COR-L47 (cell line): ENCODE data around the gene GALNT8.
"Not testable (repeated sequence)": the region's sequence is repeated elsewhere in the genome, so short reads cannot be mapped to it uniquely, and the experiment has no call there.

Source experiments
- DNase-seq: peaks from one replicate; lab custom pipeline; 2025; lab: John Stamatoyannopoulos, UW

Gene GALNT8

DNA sequence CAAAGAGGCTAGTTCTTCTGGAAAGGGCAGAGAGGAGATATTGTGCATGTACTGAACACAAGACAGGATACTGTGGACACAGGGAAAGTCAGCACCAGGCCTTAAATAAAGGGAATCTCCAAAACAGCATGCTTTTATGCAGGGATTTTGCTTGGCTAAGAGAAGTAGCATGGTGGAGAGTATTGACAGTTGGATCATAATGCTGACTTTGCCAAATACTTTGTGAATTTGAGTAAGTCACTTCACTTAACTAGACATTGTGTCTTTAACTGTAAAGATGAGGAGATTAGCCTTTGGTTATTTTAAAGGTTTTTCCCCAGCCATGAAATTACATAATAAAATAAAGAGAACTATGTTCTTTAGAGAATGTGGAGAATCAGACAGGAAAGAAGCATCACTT is 24.5 kb downstream of the GALNT8 start:
- DNase-seq, result no peak

DNA sequence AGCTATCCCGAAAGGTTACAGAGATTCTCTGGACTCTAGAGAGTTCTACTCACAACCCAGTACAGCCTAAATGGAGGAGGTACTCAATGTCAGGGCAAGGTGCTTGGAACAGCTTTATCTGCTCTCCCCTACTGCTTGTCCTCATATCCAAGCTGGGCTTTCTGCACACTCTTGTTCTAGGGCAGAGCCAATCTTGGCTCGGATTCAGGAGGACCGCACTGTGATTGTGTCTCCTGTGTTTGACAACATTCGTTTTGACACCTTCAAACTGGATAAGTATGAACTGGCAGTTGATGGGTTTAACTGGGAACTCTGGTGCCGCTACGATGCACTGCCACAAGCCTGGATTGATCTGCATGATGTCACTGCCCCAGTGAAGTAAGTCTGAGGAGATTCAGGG is 25.0 kb downstream of the GALNT8 start:
- no peak for DNase-seq

GRCh38 chr12:4751654-4752053 is 31.5 kb downstream of the GALNT8 start:
- DNase-seq, result not testable (repeated sequence)

- DNase-seq, result no peak
Observed at GRCh38 chr12:4762773-4763172, 42.6 kb downstream of the GALNT8 start.

- DNase-seq, result no peak
Observed at GRCh38 chr12:4763549-4763948, 43.3 kb downstream of the GALNT8 start.

- DNase-seq, result no peak
Observed at GRCh38 chr12:4766445-4766844, 46.2 kb downstream of the GALNT8 start.

DNA sequence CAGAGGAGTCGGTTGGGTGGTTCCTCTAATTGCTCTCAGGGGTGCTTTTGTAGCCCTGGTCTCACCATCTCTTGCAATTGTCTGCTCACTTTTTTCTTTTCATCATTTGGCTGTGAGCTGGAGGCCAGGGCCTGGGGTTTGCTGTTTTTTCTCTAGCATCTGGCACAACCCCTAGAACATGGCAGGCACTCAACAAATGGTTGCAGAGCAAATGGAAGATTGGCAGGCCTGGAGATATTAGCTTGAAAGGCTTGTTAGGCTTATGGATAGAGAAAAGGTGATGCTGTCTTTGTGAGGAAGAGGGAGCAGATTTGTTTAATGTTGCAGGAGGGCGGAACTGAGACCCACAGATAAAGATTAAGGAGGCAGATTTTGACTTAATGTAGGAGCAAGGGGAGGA is 47.0 kb downstream of the GALNT8 start:
- no peak for DNase-seq

DNA sequence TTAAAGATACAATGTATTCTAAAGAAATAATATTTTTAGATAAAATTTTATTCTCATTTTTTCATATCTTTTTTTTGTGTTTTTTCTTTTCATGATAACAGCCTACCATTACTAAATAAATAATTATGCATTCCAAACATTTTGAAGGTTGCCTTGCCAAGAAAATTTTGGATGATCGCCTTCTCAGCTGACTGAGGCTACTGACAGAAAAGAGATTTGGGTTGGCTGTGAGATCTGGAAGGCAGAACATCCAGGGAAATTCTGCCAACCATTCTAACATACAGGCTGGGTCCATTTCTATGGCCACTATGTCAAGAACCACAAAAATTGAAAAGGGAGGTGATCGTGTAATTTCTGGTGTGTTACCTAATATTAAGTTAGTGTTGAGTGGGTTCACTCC is 48.1 kb downstream of the GALNT8 start:
- no peak for DNase-seq

DNA sequence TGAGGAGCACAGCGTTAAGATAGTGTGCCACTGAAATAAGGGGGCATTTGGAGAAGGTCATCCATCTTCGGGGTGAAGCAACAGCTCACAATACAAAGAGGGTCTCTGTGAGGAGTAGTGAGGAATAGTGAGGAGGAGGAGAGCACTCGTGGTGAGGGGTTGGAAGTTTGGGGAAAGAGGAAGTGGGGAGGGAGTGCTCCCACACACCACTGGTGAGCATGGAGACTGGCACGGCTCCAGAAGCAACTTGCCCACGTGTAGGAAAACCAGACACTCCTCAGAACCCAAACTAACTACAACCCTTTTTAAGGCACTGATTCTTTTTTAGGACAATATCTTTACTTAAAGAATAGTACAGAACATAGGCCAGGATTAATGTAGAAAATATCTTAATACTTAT is 48.9 kb downstream of the GALNT8 start:
- DNase-seq, result no peak

DNA sequence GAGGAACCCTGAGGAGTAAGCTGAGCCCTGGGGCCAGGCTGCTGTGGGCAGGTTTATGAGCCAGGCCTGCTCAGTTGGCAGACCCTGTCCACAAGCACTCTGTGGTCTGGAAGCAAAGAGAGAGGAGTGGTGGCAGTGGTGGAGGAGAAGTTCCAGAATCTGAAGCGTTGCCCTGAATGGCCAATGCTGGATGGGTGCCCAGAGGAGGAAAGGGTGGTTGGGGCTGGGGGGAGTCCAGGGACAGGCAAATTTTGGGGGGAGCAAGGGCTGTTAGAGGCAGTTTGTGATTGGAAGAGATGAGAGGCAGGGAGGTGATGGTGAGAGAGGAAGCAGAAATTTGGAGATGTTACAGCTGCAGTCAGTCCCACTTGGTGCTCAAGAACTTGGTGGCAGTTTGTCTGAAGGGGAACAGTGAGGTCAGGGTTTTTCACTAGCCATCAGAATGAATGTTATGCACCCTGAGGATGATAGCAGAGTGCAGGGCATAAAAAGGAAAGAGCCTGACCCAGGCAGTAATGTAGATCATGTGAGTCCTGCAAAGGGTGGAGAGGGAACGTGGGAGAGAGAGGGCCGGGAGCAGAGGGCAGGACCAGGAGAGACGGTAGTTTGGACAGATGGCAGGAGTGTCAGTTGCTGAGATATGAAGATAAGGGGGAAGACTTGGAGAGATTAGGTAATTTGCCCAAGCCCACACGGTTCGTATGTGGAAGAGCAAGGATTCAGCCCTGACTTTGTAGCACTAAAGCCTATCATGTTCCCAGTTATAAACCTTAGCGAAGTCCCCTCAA is 51.2 kb downstream of the GALNT8 start:
- DNase-seq, result no peak

- no peak for DNase-seq
Observed at GRCh38 chr12:4771960-4772566, 51.9 kb downstream of the GALNT8 start.

GRCh38 chr12:4775936-4776335 is 55.7 kb downstream of the GALNT8 start:
- DNase-seq, result no peak

DNA sequence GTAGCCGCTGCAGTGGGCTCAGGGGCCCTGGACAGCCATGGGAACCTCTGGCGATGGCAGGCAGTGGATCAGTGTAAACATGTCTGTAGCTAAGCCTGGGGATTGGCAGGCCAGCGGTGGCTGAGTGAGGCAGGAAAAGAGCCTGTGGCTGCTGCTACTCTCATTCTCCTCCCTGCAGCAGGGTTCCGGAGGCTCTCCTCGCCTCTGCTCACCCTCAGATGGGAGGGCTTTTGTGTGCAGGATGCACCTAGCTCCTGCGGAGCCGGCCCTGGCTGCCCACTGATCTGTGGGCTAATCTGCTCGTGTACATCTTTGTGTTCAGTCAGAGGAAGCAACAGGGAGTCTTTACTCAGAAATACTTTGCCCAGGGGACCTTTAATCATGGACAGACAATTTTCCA is 59.5 kb downstream of the GALNT8 start:
- no peak for DNase-seq

GRCh38 chr12:4780641-4781611 is 60.7 kb downstream of the GALNT8 start:
- no peak for DNase-seq

DNA sequence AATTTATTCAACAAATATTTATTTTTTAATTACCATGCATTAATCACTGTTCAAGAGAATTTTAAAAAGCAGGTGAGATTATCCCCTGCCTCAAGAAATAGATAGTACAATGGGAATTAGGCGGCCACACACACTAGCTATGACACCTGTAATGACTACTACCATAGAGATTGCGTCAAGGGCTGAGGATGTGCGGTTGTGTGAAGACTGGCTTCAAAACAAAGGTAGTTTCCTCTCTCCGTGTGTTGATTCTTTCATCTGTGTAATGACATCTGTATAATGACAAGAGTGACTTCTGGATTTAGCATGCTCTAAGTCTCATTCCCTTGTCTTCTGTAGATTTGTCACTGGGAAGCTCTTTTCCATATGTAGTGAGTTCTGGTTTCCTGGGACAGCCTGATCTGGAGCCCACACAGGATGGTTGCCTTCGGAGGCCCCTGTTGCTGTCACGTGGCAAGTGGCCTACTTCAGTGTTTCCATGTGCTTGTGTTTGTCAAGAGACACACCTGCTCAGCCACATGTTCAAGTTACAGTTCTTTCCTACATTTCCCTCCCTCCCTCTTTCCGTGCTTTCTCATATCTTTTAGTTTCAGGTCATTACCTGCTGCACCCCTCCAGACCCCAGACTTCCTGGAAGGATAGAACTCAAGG is 64.3 kb downstream of the GALNT8 start:
- DNase-seq, result no peak

- DNase-seq, result no peak
Observed at GRCh38 chr12:4786795-4787194, 66.6 kb downstream of the GALNT8 start.

DNA sequence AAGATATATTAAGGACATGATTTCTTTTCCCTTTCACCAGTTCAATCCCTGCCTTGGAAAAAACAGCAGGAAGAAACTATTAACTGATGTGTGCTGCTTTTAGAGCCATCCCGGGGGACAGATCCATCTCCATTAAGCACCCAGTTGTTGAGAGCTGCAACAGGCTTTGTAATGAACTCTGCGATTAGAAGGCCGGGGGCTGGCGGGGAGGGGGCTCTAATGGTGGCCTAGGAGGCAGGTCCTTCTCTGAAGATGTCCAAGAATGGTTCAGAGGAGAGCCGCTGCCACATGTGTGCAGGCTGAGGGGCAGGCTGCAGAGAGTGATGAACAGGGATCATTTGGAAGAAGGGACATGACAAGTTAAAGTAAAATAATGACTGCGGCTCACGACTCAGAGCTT is 67.8 kb downstream of the GALNT8 start:
- no peak for DNase-seq

- no peak for DNase-seq
Observed at GRCh38 chr12:4789776-4790175, 69.6 kb downstream of the GALNT8 start.

DNA sequence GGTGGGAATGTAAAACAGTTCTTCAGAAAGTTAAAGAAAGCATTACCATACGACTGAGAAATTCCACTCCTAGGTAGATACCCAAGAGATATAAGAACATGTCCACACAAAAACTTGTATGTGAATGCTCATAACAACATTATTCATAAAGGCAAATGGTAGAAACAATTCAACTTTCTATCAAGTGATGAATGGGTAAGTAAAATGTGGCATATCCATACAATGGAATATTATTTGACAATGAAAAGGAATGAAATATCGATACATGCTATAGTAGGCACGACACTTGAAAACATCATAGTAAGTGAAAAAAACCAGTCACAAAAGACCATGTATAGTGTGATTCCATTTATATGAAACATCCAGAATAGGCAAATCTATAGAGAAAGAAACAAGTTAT is 71.3 kb downstream of the GALNT8 start:
- DNase-seq, result no peak

DNA sequence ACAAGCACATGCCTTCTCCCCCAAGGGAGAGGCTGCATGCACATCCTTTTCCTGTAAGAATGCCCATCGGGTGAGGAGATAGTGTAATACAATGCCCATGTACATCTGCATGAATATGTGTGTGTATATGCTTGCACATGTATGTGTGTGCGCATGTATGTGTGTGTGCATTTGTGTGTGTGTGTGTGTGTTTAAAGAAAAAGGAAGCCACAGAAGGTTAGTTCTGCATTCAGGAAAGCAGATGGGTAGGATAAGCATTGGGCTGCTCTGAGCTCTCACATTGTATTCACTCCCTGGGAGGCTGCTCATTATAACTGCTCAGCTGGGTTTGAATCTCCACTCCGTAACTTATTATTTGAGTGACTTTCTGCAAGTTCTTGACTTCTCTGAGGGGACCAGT is 74.3 kb downstream of the GALNT8 start:
- DNase-seq, result no peak

GRCh38 chr12:4796216-4796615 is 76.0 kb downstream of the GALNT8 start:
- no peak for DNase-seq
